Epithelial cell of proximal tubule (primary cell): ENCODE results near the gene ZMIZ1. TPM values are rescaled to one million over a fixed set of nuclear protein-coding genes. Genes with fewer than 3 reads are reported as not detected.

Experiments
- DNase-seq: peaks from one replicate; pipeline ENCODE4 v3.0.0-alpha.2; 2011; ENCODE audit warnings: low read depth
- H3K4me3 ChIP-seq: 2 replicates; pipeline ENCODE4 v1.5.1; 2011; ENCODE audit warnings: low read depth, mild to moderate bottlenecking, low read length
- CTCF ChIP-seq: conservative IDR thresholded peaks from 2 replicates; pipeline ENCODE4 v1.5.1; 2012; ENCODE audit warnings: low read depth, mild to moderate bottlenecking, low read length
- total RNA-seq: library from RNA; depleted of rRNA; stranded (reverse); fragments of >200 nt; gene quantifications from 2 replicates; pipeline ENCODE4 v1.2.3, GENCODE V29; 2015

ZMIZ1 gene
- total RNA-seq, 1 donor from 2014 or later: 21.4 TPM

DNA sequence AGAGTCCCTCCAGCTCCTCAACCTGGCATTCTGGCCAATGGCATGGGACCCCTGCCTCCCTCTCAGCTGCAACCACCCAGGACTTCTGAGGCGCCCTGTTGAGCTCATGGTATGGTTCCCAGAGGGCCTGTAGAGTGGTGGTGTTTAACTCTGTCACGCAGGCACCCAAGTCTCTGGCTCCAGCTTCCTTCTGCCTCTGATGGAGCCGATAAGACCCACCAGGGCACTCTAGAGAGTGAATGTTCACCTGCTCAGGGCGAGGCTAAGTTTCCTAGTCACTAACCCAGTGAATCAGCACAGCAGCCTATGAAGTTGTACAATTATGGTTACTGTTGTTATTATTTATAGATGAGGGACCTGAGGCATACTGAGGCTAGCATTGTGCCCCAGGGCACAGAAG is 120.4 kb downstream of the ZMIZ1 start:
- DNase-seq: no peak
- TF ChIP-seq CTCF: no peak
- no peak overlapping the region for H3K4me3 ChIP-seq

- no peak overlapping the region for H3K4me3 ChIP-seq
- no peak for TF ChIP-seq CTCF
- no peak for DNase-seq
These were observed 121.2 kb downstream of the ZMIZ1 start for GRCh38 chr10:79189853-79190435.

DNA sequence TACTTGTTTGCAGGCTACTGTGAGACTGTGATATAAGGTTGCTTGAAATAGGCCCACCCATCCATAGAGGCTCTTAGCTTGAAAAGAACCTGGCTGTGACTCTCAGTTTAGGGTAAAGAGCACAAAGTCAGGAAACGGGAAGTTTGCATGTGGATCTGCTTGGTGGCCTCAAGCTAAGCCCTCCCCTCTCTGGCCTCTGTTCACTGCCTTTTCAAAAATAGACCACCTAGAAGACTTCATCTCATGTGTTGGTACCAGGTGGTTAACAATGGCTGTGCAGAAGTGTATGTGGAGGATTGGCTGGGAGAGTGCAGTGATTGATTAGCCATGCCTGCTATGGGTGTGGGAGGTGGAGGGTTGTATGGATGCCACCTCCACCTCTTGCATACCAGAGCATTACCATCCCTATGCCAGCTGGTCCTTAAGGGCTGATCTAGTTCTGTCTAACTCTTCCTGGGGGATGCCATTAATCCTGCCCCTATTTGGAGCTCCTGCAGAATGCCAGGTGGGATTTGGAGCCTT is 122.0 kb downstream of the ZMIZ1 start:
- no peak for TF ChIP-seq CTCF
- no peak for DNase-seq

DNA sequence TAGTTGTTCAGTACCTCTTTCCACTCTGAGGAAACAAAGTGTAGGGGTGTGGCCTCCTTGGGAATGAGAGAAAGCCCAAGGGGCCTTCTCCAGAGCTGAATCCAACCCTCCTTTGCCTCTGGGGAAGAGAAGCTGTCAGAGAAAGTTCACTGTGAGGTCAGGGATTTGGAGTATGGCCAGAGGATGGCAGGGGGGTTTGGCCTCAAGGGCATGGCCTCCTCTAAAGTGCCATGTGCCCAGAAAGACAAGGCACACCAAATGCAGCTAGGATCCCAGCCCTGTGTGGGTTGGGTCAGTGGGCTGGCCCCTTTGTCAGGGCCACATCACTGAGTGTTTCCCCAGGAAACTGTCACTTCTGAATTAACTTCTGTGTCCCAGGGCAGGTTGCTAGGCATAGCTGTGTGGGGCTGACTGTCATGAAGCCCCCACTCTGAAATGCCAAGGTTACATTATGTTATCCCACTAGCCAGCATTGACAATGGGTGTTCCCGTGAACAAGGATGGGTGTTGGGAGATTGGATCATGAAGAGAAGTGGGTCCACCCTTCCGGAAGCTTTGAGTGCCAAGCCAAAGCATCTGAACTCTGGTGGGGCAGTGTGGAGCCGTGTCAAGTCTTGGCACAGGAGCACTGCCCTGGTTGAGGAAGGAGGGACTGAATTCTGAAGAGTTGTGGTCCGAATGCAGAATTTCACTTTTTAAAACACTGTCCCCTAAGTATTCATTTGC is 123.3 kb downstream of the ZMIZ1 start:
- no peak for TF ChIP-seq CTCF
- H3K4me3 ChIP-seq: no peak overlapping the region
- no peak for DNase-seq

More for the DNA sequence above, 122.0 kb downstream of the ZMIZ1 start:
- H3K4me3 ChIP-seq: no peak overlapping the region

- no peak for DNase-seq
- TF ChIP-seq CTCF: no peak
- no peak overlapping the region for H3K4me3 ChIP-seq
These were observed 123.9 kb downstream of the ZMIZ1 start for GRCh38 chr10:79192677-79193003.

GRCh38 chr10:79193694-79194382 is 125.1 kb downstream of the ZMIZ1 start:
- no peak for TF ChIP-seq CTCF
- H3K4me3 ChIP-seq: no peak overlapping the region
- DNase-seq: no peak
